ENCODE measurements around the gene PPFIA3.

DNA sequence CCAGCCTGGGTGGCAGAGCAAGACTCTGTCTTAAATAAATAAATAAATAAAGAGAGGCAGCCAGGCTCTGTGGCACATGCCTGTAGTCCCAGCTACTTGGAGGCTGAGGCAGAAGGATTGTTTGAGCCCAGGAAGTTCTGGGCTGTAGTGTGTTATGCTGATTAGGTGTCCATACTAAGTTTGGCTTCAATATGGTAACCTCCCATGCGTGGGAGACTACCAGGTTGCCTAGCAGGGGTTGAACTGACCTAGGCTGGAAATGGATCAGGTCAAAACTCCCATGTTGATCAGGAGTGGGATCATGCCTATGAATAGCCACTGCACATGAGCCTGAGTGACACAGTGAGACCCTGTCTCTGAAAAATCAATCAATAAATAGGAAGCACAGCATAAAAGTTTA is 38.1 kb upstream of the PPFIA3 start:
- TF ChIP-seq POLR2AphosphoS5 (IDR thresholded peaks at IDR 0.05; ENCODE audit: low read depth, low read length) (no peak), FOSL1 (IDR thresholded peaks at IDR 0.05; ENCODE audit: low read depth) (no peak), EZH2 (IDR thresholded peaks at IDR 0.05) (no peak), JUND (IDR thresholded peaks at IDR 0.05) (no peak), EZH2phosphoT487 (IDR thresholded peaks at IDR 0.05; ENCODE audit: borderline replicate concordance) (no peak), MAX (IDR thresholded peaks at IDR 0.05) (no peak), TCF7L2 (IDR thresholded peaks at IDR 0.05; ENCODE audit: borderline replicate concordance, extremely low read depth, insufficient read depth, insufficient read length) (no peak), CEBPB (IDR thresholded peaks at IDR 0.05; ENCODE audit: low read depth) (no peak), CBX3 (IDR thresholded peaks at IDR 0.05; ENCODE audit: low read depth) (no peak), SRF (IDR thresholded peaks at IDR 0.05; ENCODE audit: low read depth) (no peak), POLR2A (IDR thresholded peaks at IDR 0.05; ENCODE audit: borderline replicate concordance, extremely low read depth, insufficient read depth, insufficient read length) (no peak), REST (IDR thresholded peaks at IDR 0.05; ENCODE audit: low read depth) (no peak)
- TF ChIP-seq, protein P1, sequence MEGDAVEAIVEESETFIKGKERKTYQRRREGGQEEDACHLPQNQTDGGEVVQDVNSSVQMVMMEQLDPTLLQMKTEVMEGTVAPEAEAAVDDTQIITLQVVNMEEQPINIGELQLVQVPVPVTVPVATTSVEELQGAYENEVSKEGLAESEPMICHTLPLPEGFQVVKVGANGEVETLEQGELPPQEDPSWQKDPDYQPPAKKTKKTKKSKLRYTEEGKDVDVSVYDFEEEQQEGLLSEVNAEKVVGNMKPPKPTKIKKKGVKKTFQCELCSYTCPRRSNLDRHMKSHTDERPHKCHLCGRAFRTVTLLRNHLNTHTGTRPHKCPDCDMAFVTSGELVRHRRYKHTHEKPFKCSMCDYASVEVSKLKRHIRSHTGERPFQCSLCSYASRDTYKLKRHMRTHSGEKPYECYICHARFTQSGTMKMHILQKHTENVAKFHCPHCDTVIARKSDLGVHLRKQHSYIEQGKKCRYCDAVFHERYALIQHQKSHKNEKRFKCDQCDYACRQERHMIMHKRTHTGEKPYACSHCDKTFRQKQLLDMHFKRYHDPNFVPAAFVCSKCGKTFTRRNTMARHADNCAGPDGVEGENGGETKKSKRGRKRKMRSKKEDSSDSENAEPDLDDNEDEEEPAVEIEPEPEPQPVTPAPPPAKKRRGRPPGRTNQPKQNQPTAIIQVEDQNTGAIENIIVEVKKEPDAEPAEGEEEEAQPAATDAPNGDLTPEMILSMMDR (IDR thresholded peaks at IDR 0.05 in 2 of 3, conservative IDR thresholded peaks at IDR 0.05 in 1 of 3; ENCODE audit: borderline replicate concordance in 1 of 3, insufficient read depth in 1 of 3, low read depth in 2 of 3, low read length in 2 of 3): no peak
